Ascending aorta (tissue), 2 donors: ENCODE data around the gene ARMC2. TPM values are rescaled to one million over a fixed set of nuclear protein-coding genes. Genes with fewer than 3 reads are reported as not detected.

Experiments used
- DNase-seq, 2 donors: peaks; one replicate each; pipeline ENCODE4 v3.0.0-alpha.2; 2019; ENCODE audit warnings: low spot score in 2 of 2
- H3K27ac ChIP-seq, 2 donors: fragments of 200-600 bp; sonication (generic); one replicate each; pipeline ENCODE4 v1.5.1; 2016 to 2017; ENCODE audit warnings: mild to moderate bottlenecking in 1 of 2
- H3K27me3 ChIP-seq: fragments of 200-600 bp; sonication (generic); one replicate; pipeline ENCODE4 v1.5.1; 2017
- H3K36me3 ChIP-seq, 2 donors: fragments of 200-600 bp; sonication (generic); one replicate each; pipeline ENCODE4 v1.5.1; 2016
- H3K4me1 ChIP-seq, 2 donors: fragments of 200-600 bp; sonication (generic); one replicate each; pipeline ENCODE4 v1.5.1; 2016 to 2017; ENCODE audit warnings: mild to moderate bottlenecking in 1 of 2
- H3K4me3 ChIP-seq, 2 donors: fragments of 200-600 bp; sonication (generic); one replicate each; pipeline ENCODE4 v1.5.1; 2016 to 2017; ENCODE audit warnings: mild to moderate bottlenecking in 1 of 2
- H3K9me3 ChIP-seq, 2 donors: fragments of 200-600 bp; sonication (generic); one replicate each; pipeline ENCODE4 v1.5.1; 2016
- intact Hi-C: fragments of 100-400 bp; cut with DNase I; formaldehyde crosslinking; loops from one replicate; pipeline ENCODE4 v1.15.1; 2023
- total RNA-seq: library from RNA; depleted of rRNA; stranded (reverse); fragments of >200 nt; gene quantifications from one replicate; pipeline ENCODE4 v1.1.0, GENCODE V29; 2016
- TF ChIP-seq, protein P1 (sequence below), 3 experiments: fragments of 200-600 bp in 2 of 3; fragments of 450-650 bp in 1 of 3; sonication (generic) in 2 of 3; IDR thresholded peaks; one replicate each; pipeline ENCODE4 v1.5.1; 2016 to 2019; ENCODE audit warnings: antibody characterized with exemption in 3 of 3, mild to moderate bottlenecking in 1 of 3, moderate library complexity in 1 of 3

Gene ARMC2
- total RNA-seq, 1 donor from 2014 or later = 0.11 TPM

DNA sequence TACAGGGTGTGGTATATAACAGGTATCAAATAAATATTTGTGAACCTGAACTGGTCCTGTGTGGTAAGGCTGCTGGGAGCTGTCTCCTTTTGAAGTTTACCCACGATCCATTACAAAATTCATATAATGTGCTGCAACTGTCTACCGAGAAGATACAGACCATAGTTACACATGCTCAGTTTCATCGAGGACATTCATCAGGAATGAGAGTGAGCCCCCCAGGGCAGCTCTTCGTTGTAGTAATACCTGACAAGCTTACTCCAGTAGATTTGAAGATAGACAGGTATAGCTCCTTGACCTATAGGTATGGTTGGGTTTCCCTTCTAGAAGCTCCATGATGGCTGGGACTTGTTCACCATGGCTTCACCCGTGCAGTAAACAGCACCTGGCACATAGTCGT lies 25.7 kb downstream of the ARMC2 start:
- peaks cover 0 to 3% of the 10 kb centered on the region in 2 donors for H3K36me3 ChIP-seq
- H3K27me3 ChIP-seq = no peaks in the 10 kb centered on the region
- intact Hi-C loops = no loop called here
- H3K27ac ChIP-seq = peak overlapping the region; percentile 80 to 90
- no peak for DNase-seq
- peaks cover 8 to 44% of the 10 kb centered on the region in 2 donors for H3K4me1 ChIP-seq
- H3K9me3 ChIP-seq = no peaks in the 10 kb centered on the region
- TF ChIP-seq, protein P1, sequence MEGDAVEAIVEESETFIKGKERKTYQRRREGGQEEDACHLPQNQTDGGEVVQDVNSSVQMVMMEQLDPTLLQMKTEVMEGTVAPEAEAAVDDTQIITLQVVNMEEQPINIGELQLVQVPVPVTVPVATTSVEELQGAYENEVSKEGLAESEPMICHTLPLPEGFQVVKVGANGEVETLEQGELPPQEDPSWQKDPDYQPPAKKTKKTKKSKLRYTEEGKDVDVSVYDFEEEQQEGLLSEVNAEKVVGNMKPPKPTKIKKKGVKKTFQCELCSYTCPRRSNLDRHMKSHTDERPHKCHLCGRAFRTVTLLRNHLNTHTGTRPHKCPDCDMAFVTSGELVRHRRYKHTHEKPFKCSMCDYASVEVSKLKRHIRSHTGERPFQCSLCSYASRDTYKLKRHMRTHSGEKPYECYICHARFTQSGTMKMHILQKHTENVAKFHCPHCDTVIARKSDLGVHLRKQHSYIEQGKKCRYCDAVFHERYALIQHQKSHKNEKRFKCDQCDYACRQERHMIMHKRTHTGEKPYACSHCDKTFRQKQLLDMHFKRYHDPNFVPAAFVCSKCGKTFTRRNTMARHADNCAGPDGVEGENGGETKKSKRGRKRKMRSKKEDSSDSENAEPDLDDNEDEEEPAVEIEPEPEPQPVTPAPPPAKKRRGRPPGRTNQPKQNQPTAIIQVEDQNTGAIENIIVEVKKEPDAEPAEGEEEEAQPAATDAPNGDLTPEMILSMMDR (IDR thresholded peaks at IDR 0.05) = no peak
- H3K4me3 ChIP-seq = no peak overlapping the region

DNA sequence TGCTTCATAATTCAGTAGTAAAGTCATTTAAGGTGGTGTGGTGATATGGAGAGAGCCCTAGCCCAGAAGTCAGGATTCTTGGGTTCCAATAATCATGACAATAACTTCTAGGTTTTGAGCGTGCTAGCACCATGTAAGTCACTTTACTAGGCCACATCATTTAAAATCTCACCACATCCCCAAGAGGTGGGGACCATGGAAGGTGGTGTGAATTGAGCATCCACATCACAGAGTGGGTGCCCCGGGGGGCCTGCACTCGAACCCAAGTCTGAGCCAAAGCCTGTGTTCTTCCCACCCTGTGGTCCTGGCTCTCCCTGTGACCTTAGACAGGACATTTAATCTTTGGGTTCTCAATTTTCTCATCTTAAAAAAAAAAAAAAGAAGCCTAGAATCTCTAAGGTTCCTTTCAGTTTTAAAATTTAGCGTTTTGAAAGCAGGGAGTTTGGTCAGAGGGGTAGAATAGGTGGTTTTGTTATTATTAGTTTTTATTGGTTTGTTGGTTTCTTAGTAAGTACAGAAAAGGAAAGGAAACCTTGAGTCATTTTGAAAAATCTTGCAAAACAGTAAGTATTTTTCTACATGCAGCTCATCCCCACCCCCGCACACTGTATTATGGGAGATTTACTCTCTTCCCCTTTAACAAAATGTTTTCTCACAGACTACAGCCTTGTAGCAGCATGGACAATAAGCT lies 26.4 kb downstream of the ARMC2 start:
- no peaks in the 10 kb centered on the region for H3K36me3 ChIP-seq
- H3K4me1 ChIP-seq = peaks cover 8 to 44% of the 10 kb centered on the region in 2 donors
- TF ChIP-seq, protein P1 (IDR thresholded peaks at IDR 0.05) = no peak
- no peaks in the 10 kb centered on the region for H3K9me3 ChIP-seq
- peak overlapping the region; percentile 80 to 90 for H3K27ac ChIP-seq
- intact Hi-C loops = loop anchor here (5.0 kb wide), 1 partner anchor 92 kb away; no protein-coding TSS in a partner anchor
- peak in 1 of 2 donors; percentile 72 for DNase-seq
- H3K27me3 ChIP-seq = no peaks in the 10 kb centered on the region
- peak overlapping the region in 1 of 2 donors; percentile 36 for H3K4me3 ChIP-seq

DNA sequence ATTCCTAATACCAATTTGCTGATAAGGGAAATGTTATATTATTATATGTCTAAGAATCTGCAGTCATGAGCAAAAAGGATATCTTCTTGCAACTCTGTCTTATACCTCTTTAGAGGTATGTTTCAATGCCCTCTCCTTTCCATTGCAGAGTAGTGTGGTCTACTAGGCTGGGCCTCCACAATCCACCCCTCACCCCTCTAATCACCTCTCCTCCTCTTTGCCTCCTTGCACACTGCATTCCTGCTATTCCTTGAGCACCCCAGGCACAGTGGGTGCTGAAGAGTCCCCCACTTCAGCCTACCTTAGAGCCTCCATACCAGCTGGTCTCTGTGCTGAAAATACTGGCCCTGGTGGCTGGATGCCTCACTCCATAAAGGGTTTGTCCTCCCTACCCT lies 26.9 kb downstream of the ARMC2 start:
- TF ChIP-seq, protein P1 (IDR thresholded peaks at IDR 0.05) = no peak
- Histone ChIP-seq H3K36me3 (peaks cover 0 to 1% of the 10 kb centered on the region in 2 donors), H3K27ac (peak overlapping the region; percentile 80 to 90), H3K4me3 (no peak overlapping the region), H3K4me1 (peaks cover 8 to 44% of the 10 kb centered on the region in 2 donors), H3K27me3 (no peaks in the 10 kb centered on the region), H3K9me3 (no peaks in the 10 kb centered on the region)
- DNase-seq = no peak
- intact Hi-C loops = loop anchor here (5.0 kb wide), 1 partner anchor 93 kb away; no protein-coding TSS in a partner anchor

DNA sequence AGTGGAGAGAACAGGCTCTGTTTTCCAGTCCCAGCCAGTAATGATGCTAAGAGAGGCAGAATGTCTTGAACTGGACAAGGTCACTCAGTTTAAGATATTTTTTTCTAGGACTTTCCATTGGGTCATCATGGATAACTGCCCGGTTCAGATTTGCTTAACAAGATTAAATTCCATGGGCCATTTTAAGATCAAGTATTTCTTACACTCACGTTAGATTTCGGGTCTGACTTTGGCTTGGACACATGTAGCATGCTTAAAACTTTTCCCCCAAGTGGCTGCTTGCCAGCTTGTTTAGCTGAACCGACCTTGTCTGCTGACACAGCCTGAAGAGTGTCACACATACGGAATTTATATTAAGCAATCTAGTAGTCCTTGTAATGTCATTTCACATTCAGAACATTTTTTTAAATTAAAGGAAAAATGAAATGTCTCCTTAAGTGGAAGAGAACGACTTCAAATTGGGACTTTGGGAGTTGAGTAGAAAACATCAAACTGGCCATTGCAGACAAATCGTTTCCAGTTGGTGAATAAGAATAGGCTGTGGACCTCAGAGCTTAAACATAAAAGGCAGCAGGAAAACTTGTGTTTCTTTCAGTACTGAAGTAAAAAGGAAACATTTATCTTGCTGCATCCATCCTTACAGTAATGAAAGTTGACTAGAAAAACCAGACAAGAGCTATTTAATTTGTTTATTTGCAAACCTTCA lies 29.0 kb downstream of the ARMC2 start:
- no peaks in the 10 kb centered on the region for H3K9me3 ChIP-seq
- intact Hi-C loops = loop anchor here (1.0 to 5.0 kb wide), 3 partner anchors 29 to 319 kb away; partner anchors contain the start of gene ARMC2
- DNase-seq = peak; percentile 36 to 97
- TF ChIP-seq, protein P1 (IDR thresholded peaks at IDR 0.05) = no peak
- no peaks in the 10 kb centered on the region for H3K27me3 ChIP-seq
- peaks cover 8 to 44% of the 10 kb centered on the region in 2 donors for H3K4me1 ChIP-seq
- H3K36me3 ChIP-seq = peaks cover 0 to 2% of the 10 kb centered on the region in 2 donors
- H3K27ac ChIP-seq = peak overlapping the region; percentile 80 to 90
- no peak overlapping the region for H3K4me3 ChIP-seq

DNA sequence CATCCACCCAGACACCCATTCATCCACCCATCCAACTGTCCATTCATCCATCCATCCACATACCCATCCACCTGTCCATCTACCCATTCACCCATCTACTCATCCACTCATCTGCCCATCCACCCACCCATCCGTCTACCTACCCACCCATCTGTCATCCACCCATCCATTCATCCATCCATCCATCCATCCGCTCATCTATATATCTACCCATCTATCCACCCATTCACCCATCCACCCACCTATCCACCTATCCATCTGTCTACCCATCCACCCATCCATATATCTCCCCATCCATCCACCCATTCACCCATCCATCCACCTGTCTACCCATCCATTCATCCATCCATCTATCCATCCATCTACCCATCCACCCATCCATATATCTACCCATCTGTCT lies 30.7 kb downstream of the ARMC2 start:
- H3K36me3 ChIP-seq = peaks cover 0 to 2% of the 10 kb centered on the region in 2 donors
- intact Hi-C loops = loop anchor here (2.0 to 5.0 kb wide), 2 partner anchors 14 to 97 kb away; no protein-coding TSS in a partner anchor
- no peak for DNase-seq
- TF ChIP-seq, protein P1 (IDR thresholded peaks at IDR 0.05) = no peak
- peaks cover 8 to 41% of the 10 kb centered on the region in 2 donors for H3K4me1 ChIP-seq
- H3K27ac ChIP-seq = peak overlapping the region; percentile 25 to 80
- no peaks in the 10 kb centered on the region for H3K9me3 ChIP-seq
- no peak overlapping the region for H3K4me3 ChIP-seq
- no peaks in the 10 kb centered on the region for H3K27me3 ChIP-seq
